Measurements from ENCODE around the gene AOAH. TPM values are rescaled to one million over a fixed set of nuclear protein-coding genes. Genes with fewer than 3 reads are reported as not detected.

AOAH gene
- total and polyA plus RNA-seq, 9 of the 15 experiments (the other 6 are each of a cell fraction or from before 2014, with no cell fraction given): not detected

- H3K4me3 ChIP-seq: no peak overlapping the region
- H3K9ac ChIP-seq (ENCODE audit: insufficient read depth in 1 of 2, low read depth in 2 of 2, low read length in 2 of 2): no peak overlapping the region
- in situ Hi-C loops (cut with MboI): no loop called here
- no peak overlapping the region for H3K4me2 ChIP-seq (ENCODE audit: insufficient read depth, low read length)
- no peaks in the 10 kb centered on the region for H3K36me3 ChIP-seq (ENCODE audit: control insufficient read depth, insufficient read depth, low read length)
- no peaks in the 10 kb centered on the region for H3K4me1 ChIP-seq (replicated peaks in 1 of 2; ENCODE audit: control insufficient read depth in 2 of 2, insufficient read depth in 2 of 2, low read length in 2 of 2)
- no peaks in the 10 kb centered on the region for H3K9me3 ChIP-seq (replicated peaks; ENCODE audit: control insufficient read depth, insufficient read depth, low read depth, low read length)
- FAIRE-seq (no peak), ATAC-seq (no peak), DNase-seq (ENCODE audit: extremely low read depth in 1 of 4, low spot score in 3 of 4) (no peak)
- no peak overlapping the region for H2AFZ ChIP-seq (ENCODE audit: low read depth, low read length)
- H3K79me2 ChIP-seq (ENCODE audit: control insufficient read depth, insufficient read depth, low read length): no peaks in the 10 kb centered on the region
- peaks cover 14 to 27% of the 10 kb centered on the region in 2 experiments; a peak in 4 of 5 replicates for H3K27me3 ChIP-seq (ENCODE audit: control insufficient read depth in 2 of 2, insufficient read depth in 2 of 2, low read length in 2 of 2)
- POLR2A ChIA-PET: interaction anchor here (0.7 kb wide), 1 partner anchor 12 kb away, joined by 3 read pairs; no protein-coding TSS in a partner anchor
- CTCF ChIA-PET (ENCODE audit: low intra/inter-chr PET ratio): no interaction called here
- H3K9me1 ChIP-seq (ENCODE audit: control insufficient read depth, insufficient read depth, low read length): no peaks in the 10 kb centered on the region
- H4K20me1 ChIP-seq (replicated peaks; ENCODE audit: control insufficient read depth, insufficient read depth, low read length): no peaks in the 10 kb centered on the region
- intact Hi-C loops (cut with micrococcal nuclease): no loop called here
- BruUV-seq (replicated peaks): no TSS peak
- no peak overlapping the region for H3K27ac ChIP-seq (ENCODE audit: extremely low read depth, low read depth, low read length)
- WGBS (ENCODE audit: insufficient coverage, low coverage, missing lambda C conversion rate): under 1% methylated on average over 8 of the region's 8 CpGs
- TF ChIP-seq CBFB (CRISPR knock-in tag; IDR thresholded peaks at IDR 0.05): no peak
- TF ChIP-seq PPARD (CRISPR knock-in tag; IDR thresholded peaks at IDR 0.05): no peak
- no peak for TF ChIP-seq CHCHD3 (CRISPR knock-in tag; IDR thresholded peaks at IDR 0.05)
- TF ChIP-seq CEBPB (tag; IDR thresholded peaks at IDR 0.05): no peak
- no peak for TF ChIP-seq FIP1L1 (IDR thresholded peaks at IDR 0.05; ENCODE audit: low read depth, low read length, poor library complexity, severe bottlenecking)
- TF ChIP-seq MITF (IDR thresholded peaks at IDR 0.05): no peak
- no peak for TF ChIP-seq ZNF644 (tag; IDR thresholded peaks at IDR 0.05; ENCODE audit: low read depth)
- TF ChIP-seq RBFOX2 (IDR thresholded peaks at IDR 0.05; ENCODE audit: low read depth, low read length): no peak
- TF ChIP-seq HDAC3 (IDR thresholded peaks at IDR 0.05; ENCODE audit: borderline replicate concordance, partially characterized antibody): no peak
- TF ChIP-seq ATF2 (CRISPR knock-in tag; IDR thresholded peaks at IDR 0.05): no peak
- TF ChIP-seq U2AF1 (optimal IDR thresholded peaks at IDR 0.05; ENCODE audit: low read depth, low read length): no peak
- no peak for TF ChIP-seq SRSF3 (IDR thresholded peaks at IDR 0.05; ENCODE audit: insufficient read depth, low read length)
- TF ChIP-seq ZKSCAN8 (CRISPR knock-in tag; IDR thresholded peaks at IDR 0.05): no peak
- TF ChIP-seq TBL1XR1 (IDR thresholded peaks at IDR 0.05; ENCODE audit: low read length in 2 of 2): no peak
- no peak for TF ChIP-seq CGGBP1 (CRISPR knock-in tag; IDR thresholded peaks at IDR 0.05)
- TF ChIP-seq ZNF655 (CRISPR knock-in tag; IDR thresholded peaks at IDR 0.05): no peak
- TF ChIP-seq ARNT (IDR thresholded peaks at IDR 0.05): no peak
- no peak for TF ChIP-seq IRF1 (CRISPR knock-in tag; IDR thresholded peaks at IDR 0.05; ENCODE audit: borderline replicate concordance)
- TF ChIP-seq FOS (IDR thresholded peaks at IDR 0.05; ENCODE audit: extremely low read depth, insufficient read length): no peak
Observed at GRCh38 chr7:36639826-36640225, 84.5 kb downstream of the AOAH start.
